Left colon (tissue), 2 donors: ENCODE results near the gene STON1. TPM values are rescaled to one million over a fixed set of nuclear protein-coding genes. Genes with fewer than 3 reads are reported as not detected.

Experiments
- total RNA-seq, 2 donors: library from RNA; stranded (reverse); fragmentation: NEBNext Ultra II Directional; extraction: Animal tissue kit (Norgen Biotek cat#: 25700); gene quantifications; one replicate each; pipeline ENCODE4 v1.2.1, GENCODE V29; 2021
- donor health status: DM: no; HTN: no; CAD: no.
- donor health status: DM: yes; HTN: yes; CAD: no.

STON1 gene
- total RNA-seq, 2 donors from 2014 or later, result 3.4 to 13.3 TPM

Other genes with a start within 250 kb of the STON1 start
- 10 to 100 TPM; 16.1 to 18.2 TPM for gene FOXN2, start 215.5 kb upstream of the STON1 start, total RNA-seq
- 10 to 100 TPM; 20.1 to 25.2 TPM for gene PPP1R21, start 89.4 kb upstream of the STON1 start, total RNA-seq
- not detected for gene GTF2A1L, start 87.7 kb downstream of the STON1 start, total RNA-seq
- gene LHCGR, start 225.6 kb downstream of the STON1 start, total RNA-seq, result not detected